Activated effector memory CD4-positive, alpha-beta T cell treated with Interleukin-2 at 50 U/mL for 16 hours (primary cell): Measurements from ENCODE around the gene TACC2.
"Not testable (repeated sequence)": the region's sequence is repeated elsewhere in the genome, so short reads cannot be mapped to it uniquely, and the experiment has no call there.

Experiments
- DNase-seq: peaks from one replicate; pipeline ENCODE4 v3.0.0-alpha.2; 2020

Gene TACC2

GRCh38 chr10:121981346-121981745, 7.6 kb upstream of the TACC2 start:
- DNase-seq = no peak

- no peak for DNase-seq
Observed at GRCh38 chr10:121983852-121984251, 5.1 kb upstream of the TACC2 start.

GRCh38 chr10:121984463-121984862, 4.5 kb upstream of the TACC2 start:
- DNase-seq = no peak

GRCh38 chr10:121990015-121990677, 1.2 kb downstream of the TACC2 start:
- no peak for DNase-seq

GRCh38 chr10:121991727-121992126, 2.8 kb downstream of the TACC2 start:
- DNase-seq = not testable (repeated sequence)

- no peak for DNase-seq
Observed at GRCh38 chr10:121994429-121994941, 5.5 kb downstream of the TACC2 start.

GRCh38 chr10:121998462-121998861, 9.5 kb downstream of the TACC2 start:
- DNase-seq = no peak

- no peak for DNase-seq
Observed at GRCh38 chr10:121999301-121999700, 10.3 kb downstream of the TACC2 start.

GRCh38 chr10:122001698-122002097, 12.7 kb downstream of the TACC2 start:
- DNase-seq = no peak

GRCh38 chr10:122007415-122007814, 18.5 kb downstream of the TACC2 start:
- DNase-seq = no peak

- DNase-seq = no peak
Observed at GRCh38 chr10:122010405-122011050, 21.6 kb downstream of the TACC2 start.

- no peak for DNase-seq
Observed at GRCh38 chr10:122012731-122013130, 23.8 kb downstream of the TACC2 start.

GRCh38 chr10:122013311-122013780, 24.4 kb downstream of the TACC2 start:
- no peak for DNase-seq

- DNase-seq = no peak
Observed at GRCh38 chr10:122014652-122015248, 25.8 kb downstream of the TACC2 start.

- DNase-seq = not testable (repeated sequence)
Observed at GRCh38 chr10:122017926-122018325, 29.0 kb downstream of the TACC2 start.

GRCh38 chr10:122018491-122018890, 29.5 kb downstream of the TACC2 start:
- DNase-seq = no peak

GRCh38 chr10:122018951-122019413, 30.0 kb downstream of the TACC2 start:
- no peak for DNase-seq

GRCh38 chr10:122019414-122019975, 30.5 kb downstream of the TACC2 start:
- DNase-seq = no peak

GRCh38 chr10:122020226-122020625, 31.3 kb downstream of the TACC2 start:
- DNase-seq = no peak

- no peak for DNase-seq
Observed at GRCh38 chr10:122021379-122021778, 32.4 kb downstream of the TACC2 start.

- no peak for DNase-seq
Observed at GRCh38 chr10:122021828-122022227, 32.9 kb downstream of the TACC2 start.

- DNase-seq = no peak
Observed at GRCh38 chr10:122022276-122022675, 33.3 kb downstream of the TACC2 start.

- not testable (repeated sequence) for DNase-seq
Observed at GRCh38 chr10:122023257-122023656, 34.3 kb downstream of the TACC2 start.
